GM23338 (cell line): Measurements from ENCODE around the gene SYT17. TPM values are rescaled to one million over a fixed set of nuclear protein-coding genes. Genes with fewer than 3 reads are reported as not detected.

Experiments used
- ATAC-seq: fragments of 200-7000 bp; cut with Tn5 transposase; 3 replicates; pipeline ENCODE4 v1.9.1; 2020
- DNase-seq: peaks from one replicate; pipeline ENCODE4 v3.0.0-alpha.2; 2015; ENCODE audit warnings: low spot score
- H2AFZ ChIP-seq: fragments of 200-600 bp; sonication (generic); 2 replicates; pipeline ENCODE4 v1.8.0; 2016; ENCODE audit warnings: antibody characterized with exemption, mild to moderate bottlenecking, moderate library complexity
- H3F3A ChIP-seq: fragments of 200-600 bp; sonication (generic); replicated peaks from 2 replicates; pipeline ENCODE4 v1.8.0; 2017; ENCODE audit warnings: antibody characterized with exemption, mixed run types, low read depth
- H3K27ac ChIP-seq: fragments of 200-600 bp; sonication (generic); 2 replicates; pipeline ENCODE4 v1.6.1; 2016; ENCODE audit warnings: low read depth
- H3K27me3 ChIP-seq: fragments of 200-600 bp; sonication (generic); 2 replicates; pipeline ENCODE4 v1.8.0; 2016; ENCODE audit warnings: mild to moderate bottlenecking, mixed run types, moderate library complexity; ENCODE audit not compliant: insufficient read depth
- H3K36me3 ChIP-seq: fragments of 200-600 bp; sonication (generic); 2 replicates; pipeline ENCODE4 v1.8.0; 2016; ENCODE audit warnings: mild to moderate bottlenecking; ENCODE audit not compliant: insufficient read depth
- H3K4me1 ChIP-seq: fragments of 200-600 bp; sonication (generic); 2 replicates; pipeline ENCODE4 v1.8.0; 2016; ENCODE audit warnings: mild to moderate bottlenecking, moderate library complexity; ENCODE audit not compliant: insufficient read depth
- H3K4me2 ChIP-seq: fragments of 200-600 bp; sonication (generic); 2 replicates; pipeline ENCODE4 v1.7.1; 2017; ENCODE audit warnings: mixed run types
- H3K4me3 ChIP-seq: fragments of 200-600 bp; sonication (generic); 2 replicates; pipeline ENCODE4 v1.6.1; 2016; ENCODE audit warnings: mixed run types
- H3K79me2 ChIP-seq: fragments of 200-600 bp; sonication (generic); replicated peaks from 2 replicates; pipeline ENCODE4 v1.8.0; 2017; ENCODE audit warnings: mild to moderate bottlenecking; ENCODE audit not compliant: insufficient read depth
- H3K9me2 ChIP-seq: fragments of 200-600 bp; sonication (generic); 2 replicates; pipeline ENCODE4 v1.8.0; 2017; ENCODE audit not compliant: insufficient read depth
- H4K20me1 ChIP-seq: fragments of 200-600 bp; sonication (generic); replicated peaks from 2 replicates; pipeline ENCODE4 v1.8.0; 2017; ENCODE audit warnings: mild to moderate bottlenecking; ENCODE audit not compliant: insufficient read depth
- H3K27ac Mint-ChIP-seq: 2 replicates; pipeline ENCODE4 v1.8.0; 2020; ENCODE audit warnings: inconsistent platforms, mild to moderate bottlenecking, moderate library complexity, mixed read lengths
- H3K27me3 Mint-ChIP-seq: 3 replicates; pipeline ENCODE4 v1.8.0; 2022; ENCODE audit warnings: low read depth, mild to moderate bottlenecking, moderate library complexity, mixed read lengths, inconsistent platforms; ENCODE audit not compliant: insufficient read depth, poor library complexity
- H3K36me3 Mint-ChIP-seq: 3 replicates; pipeline ENCODE4 v1.8.0; 2021; ENCODE audit warnings: low read depth, mild to moderate bottlenecking, inconsistent platforms, moderate library complexity, mixed read lengths
- H3K4me1 Mint-ChIP-seq: 3 replicates; pipeline ENCODE4 v1.8.0; 2020; ENCODE audit warnings: mild to moderate bottlenecking, inconsistent platforms, mixed read lengths
- H3K4me3 Mint-ChIP-seq: 3 replicates; pipeline ENCODE4 v1.8.0; 2021; ENCODE audit warnings: moderate library complexity, mild to moderate bottlenecking, inconsistent platforms, mixed read lengths
- H3K9me3 Mint-ChIP-seq: 3 replicates; pipeline ENCODE4 v1.8.0; 2020; ENCODE audit warnings: moderate library complexity, mild to moderate bottlenecking, inconsistent platforms, mixed read lengths
- EZH2phosphoT487 ChIP-seq: fragments of 200-600 bp; sonication (generic); IDR thresholded peaks from one replicate; pipeline ENCODE4 v1.8.1; 2018; ENCODE audit warnings: antibody characterized with exemption; ENCODE audit not compliant: unreplicated experiment
- NANOG ChIP-seq: IDR thresholded peaks from 2 replicates; pipeline ENCODE4 v1.6.1; 2016; ENCODE audit warnings: antibody characterized with exemption, borderline replicate concordance
- REST ChIP-seq: IDR thresholded peaks from one replicate; pipeline ENCODE4 v1.6.1; 2018; ENCODE audit warnings: antibody characterized with exemption; ENCODE audit not compliant: unreplicated experiment
- STAT1 ChIP-seq: IDR thresholded peaks from one replicate; pipeline ENCODE4 v1.6.1; 2016; ENCODE audit warnings: antibody characterized with exemption; ENCODE audit not compliant: unreplicated experiment
- ZNF331 ChIP-seq: fragments of 250-450 bp; sonication (Bioruptor Pico); IDR thresholded peaks from 2 replicates; pipeline ENCODE4 v1.5.0; 2020; ENCODE audit warnings: low read depth, mild to moderate bottlenecking, moderate library complexity
- ZNF462 ChIP-seq: fragments of 250-450 bp; sonication (Bioruptor Pico); IDR thresholded peaks from 2 replicates; pipeline ENCODE4 v1.5.0; 2020; ENCODE audit warnings: mild to moderate bottlenecking, moderate library complexity
- polyA plus RNA-seq: library from polyadenylated mRNA; unstranded; fragments of >200 nt; fragmentation: Nextera tagmentation; extraction: Ambion mirVana; gene quantifications from 2 replicates; pipeline ENCODE4 v1.2.1, GENCODE V29; 2016
- total RNA-seq: library from RNA; depleted of rRNA; stranded (reverse); fragments of >200 nt; shearing (Covaris generic); gene quantifications from 2 replicates; pipeline ENCODE4 v1.2.3, GENCODE V29; 2014

Gene SYT17
- total and polyA plus RNA-seq, 2 experiments from 2014 or later = 5.3 to 9.5 TPM

GRCh38 chr16:19227643-19228042, 59.6 kb downstream of the SYT17 start (continued):
- no peak for TF ChIP-seq REST
- TF ChIP-seq EZH2phosphoT487 = no peak
- TF ChIP-seq ZNF462 (CRISPR knock-in tag) = no peak
- TF ChIP-seq ZNF331 (CRISPR knock-in tag) = no peak
- no peak for TF ChIP-seq NANOG
- TF ChIP-seq STAT1 = no peak

GRCh38 chr16:19228052-19228451, 60.0 kb downstream of the SYT17 start:
- Histone ChIP-seq H3K27ac (no peak overlapping the region), H3K9me2 (no peaks in the 10 kb centered on the region), H2AFZ (no peak overlapping the region), H3K4me2 (no peak overlapping the region), H3K4me1 (peaks cover 10% of the 10 kb centered on the region; the same call in 1 of the 2 replicates), H4K20me1 (no peaks in the 10 kb centered on the region), H3K27me3 (no peaks in the 10 kb centered on the region), H3K4me3 (no peak overlapping the region), H3K79me2 (no peaks in the 10 kb centered on the region), H3K36me3 (no peaks in the 10 kb centered on the region), H3F3A (no peaks in the 10 kb centered on the region)
- ATAC-seq (peak; percentile 42; the same call in 1 of the 3 replicates), DNase-seq (peak; percentile 62)
- Mint-ChIP-seq H3K27ac (no peak overlapping the region), H3K27me3 (peaks cover 4% of the 10 kb centered on the region), H3K9me3 (no peaks in the 10 kb centered on the region; the same call in 2 of the 3 replicates), H3K4me1 (peaks cover 17% of the 10 kb centered on the region), H3K36me3 (peaks cover 18% of the 10 kb centered on the region; the same call in 2 of the 3 replicates), H3K4me3 (no peak overlapping the region)
- no peak for TF ChIP-seq NANOG
